OCI-LY7 (cell line): ENCODE data around the gene CRTAC1. TPM values are rescaled to one million over a fixed set of nuclear protein-coding genes. Genes with fewer than 3 reads are reported as not detected.

Experiments
- BruUV-seq: library from RNA; stranded (reverse); fragments of 400-500 nt; replicated peaks from 2 replicates; lab custom pipeline; 2021; lab: Mats Ljungman, UMichigan
- CTCF ChIA-PET: fragments of 300-600 bp; sonication (Branson Sonifier 250); formaldehyde crosslinking; loops from one replicate; lab custom pipeline; 2022; ENCODE audit warnings: antibody characterized with exemption; ENCODE audit not compliant: unreplicated experiment; lab: Charles Lee
- POLR2A ChIA-PET: fragments of 300-600 bp; sonication (Branson Sonifier 250); formaldehyde crosslinking; loops from one replicate; lab custom pipeline; 2022; ENCODE audit warnings: antibody characterized with exemption; lab: Charles Lee
- DNase-seq: peaks from one replicate; pipeline ENCODE4 v3.0.0-alpha.2; 2015; ENCODE audit warnings: low spot score
- H2AFZ ChIP-seq: fragments of 200-600 bp; sonication (generic), shearing (Covaris generic); 2 replicates; pipeline ENCODE4 v1.6.1; 2014; ENCODE audit warnings: mild to moderate bottlenecking, antibody characterized with exemption, low read length, moderate library complexity
- H3K27ac ChIP-seq: fragments of 200-600 bp; sonication (generic); 2 replicates; pipeline ENCODE4 v1.5.1; 2014; ENCODE audit warnings: mixed run types, low read depth, mild to moderate bottlenecking, moderate library complexity, low read length, inconsistent platforms; ENCODE audit not compliant: poor library complexity, severe bottlenecking
- H3K36me3 ChIP-seq: fragments of 200-600 bp; sonication (generic); 2 replicates; pipeline ENCODE4 v1.6.1; 2014; ENCODE audit warnings: mild to moderate bottlenecking, antibody characterized with exemption, low read length, moderate library complexity, mixed read lengths; ENCODE audit not compliant: insufficient read depth
- H3K4me1 ChIP-seq: fragments of 200-600 bp; sonication (generic); 2 replicates; pipeline ENCODE4 v1.5.1; 2014; ENCODE audit warnings: mild to moderate bottlenecking, low read length; ENCODE audit not compliant: insufficient read depth, poor library complexity, severe bottlenecking
- H3K4me2 ChIP-seq: fragments of 200-600 bp; sonication (generic); 2 replicates; pipeline ENCODE4 v1.6.1; 2014; ENCODE audit warnings: mild to moderate bottlenecking, low read length
- H3K4me3 ChIP-seq: fragments of 200-600 bp; sonication (generic); 2 replicates; pipeline ENCODE4 v1.5.1; 2014; ENCODE audit warnings: mild to moderate bottlenecking, low read depth, low read length; ENCODE audit not compliant: poor library complexity, severe bottlenecking
- H3K79me2 ChIP-seq: fragments of 200-600 bp; sonication (generic); 2 replicates; pipeline ENCODE4 v1.6.1; 2016; ENCODE audit warnings: low read depth, mild to moderate bottlenecking, low read length, moderate library complexity, mixed read lengths; ENCODE audit not compliant: insufficient read depth
- H3K9me2 ChIP-seq: fragments of 200-600 bp; sonication (generic); 2 replicates; pipeline ENCODE4 v1.6.1; 2016; ENCODE audit warnings: mild to moderate bottlenecking, low read length, mixed read lengths; ENCODE audit not compliant: insufficient read depth
- H3K9me3 ChIP-seq: fragments of 200-600 bp; sonication (generic); 2 replicates; pipeline ENCODE4 v1.6.1; 2014; ENCODE audit warnings: mild to moderate bottlenecking, mixed run types, low read length, mixed read lengths
- H4K20me1 ChIP-seq: fragments of 200-600 bp; sonication (generic); 2 replicates; pipeline ENCODE4 v1.6.1; 2014; ENCODE audit warnings: mild to moderate bottlenecking, antibody characterized with exemption, low read length, moderate library complexity, mixed read lengths; ENCODE audit not compliant: insufficient read depth
- EZH2phosphoT487 ChIP-seq: fragments of 200-600 bp; sonication (generic); IDR thresholded peaks from 2 replicates; pipeline ENCODE4 v1.6.1; 2018; ENCODE audit warnings: low read depth, borderline replicate concordance, mild to moderate bottlenecking, mixed run types, antibody characterized with exemption, low read length, moderate library complexity, mixed read lengths
- intact Hi-C: fragments of 100-400 bp; cut with micrococcal nuclease; formaldehyde crosslinking; loops from one replicate; pipeline ENCODE4 v1.10.0; 2022; ENCODE audit not compliant: unreplicated experiment
- total RNA-seq, 2 experiments: library from RNA; depleted of rRNA in 1 of 2; stranded (reverse); fragments of >200 nt in 1 of 2; shearing (Covaris generic) in 1 of 2; gene quantifications; 2 replicates each; pipeline ENCODE4 v1.2.3, GENCODE V29; 2014 to 2022
- TF ChIP-seq, protein P1 (sequence below): fragments of 200-600 bp; sonication (generic); conservative IDR thresholded peaks from 2 replicates; pipeline ENCODE4 v1.5.1; 2014; ENCODE audit warnings: mild to moderate bottlenecking, antibody characterized with exemption, low read length, moderate library complexity, mixed read lengths

Gene CRTAC1
- total RNA-seq, 2 experiments from 2014 or later, result not detected

- Histone ChIP-seq H3K79me2 (no peaks in the 10 kb centered on the region), H4K20me1 (no peaks in the 10 kb centered on the region), H2AFZ (no peak overlapping the region), H3K27ac (no peak overlapping the region), H3K4me2 (no peak overlapping the region), H3K36me3 (no peaks in the 10 kb centered on the region), H3K4me3 (no peak overlapping the region), H3K4me1 (no peaks in the 10 kb centered on the region), H3K9me3 (no peaks in the 10 kb centered on the region), H3K9me2 (no peaks in the 10 kb centered on the region)
- TF ChIP-seq EZH2phosphoT487, result no peak
- TF ChIP-seq, protein P1, sequence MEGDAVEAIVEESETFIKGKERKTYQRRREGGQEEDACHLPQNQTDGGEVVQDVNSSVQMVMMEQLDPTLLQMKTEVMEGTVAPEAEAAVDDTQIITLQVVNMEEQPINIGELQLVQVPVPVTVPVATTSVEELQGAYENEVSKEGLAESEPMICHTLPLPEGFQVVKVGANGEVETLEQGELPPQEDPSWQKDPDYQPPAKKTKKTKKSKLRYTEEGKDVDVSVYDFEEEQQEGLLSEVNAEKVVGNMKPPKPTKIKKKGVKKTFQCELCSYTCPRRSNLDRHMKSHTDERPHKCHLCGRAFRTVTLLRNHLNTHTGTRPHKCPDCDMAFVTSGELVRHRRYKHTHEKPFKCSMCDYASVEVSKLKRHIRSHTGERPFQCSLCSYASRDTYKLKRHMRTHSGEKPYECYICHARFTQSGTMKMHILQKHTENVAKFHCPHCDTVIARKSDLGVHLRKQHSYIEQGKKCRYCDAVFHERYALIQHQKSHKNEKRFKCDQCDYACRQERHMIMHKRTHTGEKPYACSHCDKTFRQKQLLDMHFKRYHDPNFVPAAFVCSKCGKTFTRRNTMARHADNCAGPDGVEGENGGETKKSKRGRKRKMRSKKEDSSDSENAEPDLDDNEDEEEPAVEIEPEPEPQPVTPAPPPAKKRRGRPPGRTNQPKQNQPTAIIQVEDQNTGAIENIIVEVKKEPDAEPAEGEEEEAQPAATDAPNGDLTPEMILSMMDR, result no peak
- POLR2A ChIA-PET, result no interaction called here
- no TSS peak for BruUV-seq
- CTCF ChIA-PET, result no interaction called here
- no peak for DNase-seq
- intact Hi-C loops, result no loop called here
These were observed 137.9 kb downstream of the CRTAC1 start for GRCh38 chr10:97892506-97892905.

DNA sequence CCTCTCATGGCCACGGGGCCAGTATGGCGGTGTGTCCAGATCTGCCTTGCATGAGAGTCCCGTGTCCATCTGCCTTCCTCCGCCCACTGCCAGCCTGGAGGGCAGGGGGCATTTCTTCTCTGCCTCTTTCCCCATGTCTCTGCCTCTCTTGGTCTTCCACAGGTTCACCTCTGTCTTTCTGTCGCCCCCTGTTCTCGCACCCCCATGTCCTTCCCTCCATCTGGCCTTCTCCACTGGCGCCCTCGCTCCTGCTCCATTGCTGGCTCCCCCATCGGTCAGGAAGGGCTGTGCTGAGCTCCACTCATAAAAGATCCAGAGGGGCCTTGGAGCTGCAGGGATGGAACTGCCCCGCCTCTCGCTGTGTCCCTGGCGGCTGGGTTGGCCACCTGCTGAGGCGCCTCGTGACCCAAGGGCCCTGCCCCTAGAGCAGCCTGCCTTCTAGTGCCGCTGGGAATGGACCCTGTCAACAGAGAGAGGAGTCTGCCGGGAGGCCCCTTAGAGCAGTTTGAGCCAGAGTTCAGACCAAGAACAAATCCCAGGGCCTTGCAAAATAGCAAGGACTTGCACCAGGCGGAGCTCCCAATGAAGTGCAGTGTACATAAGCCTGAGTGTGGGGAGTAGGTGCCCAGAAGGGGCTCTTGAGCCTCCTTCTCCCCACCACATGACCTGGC lies 138.8 kb downstream of the CRTAC1 start:
- intact Hi-C loops, result no loop called here
- H3K27ac ChIP-seq, result no peak overlapping the region
- H3K79me2 ChIP-seq, result no peaks in the 10 kb centered on the region
- POLR2A ChIA-PET, result no interaction called here
- no peak overlapping the region for H3K4me2 ChIP-seq
- TF ChIP-seq, protein P1, result no peak
- no peak for TF ChIP-seq EZH2phosphoT487
- no TSS peak for BruUV-seq
- no peaks in the 10 kb centered on the region for H3K9me2 ChIP-seq
- no peak overlapping the region for H3K4me3 ChIP-seq
- no peak for DNase-seq
- no peaks in the 10 kb centered on the region for H3K9me3 ChIP-seq
- no peaks in the 10 kb centered on the region for H4K20me1 ChIP-seq
- no peaks in the 10 kb centered on the region for H3K4me1 ChIP-seq
- no peak overlapping the region for H2AFZ ChIP-seq
- CTCF ChIA-PET, result no interaction called here
- no peaks in the 10 kb centered on the region for H3K36me3 ChIP-seq

GRCh38 chr10:97889461-97890265 lies 140.8 kb downstream of the CRTAC1 start:
- no peaks in the 10 kb centered on the region for H3K79me2 ChIP-seq
- ChIA-PET CTCF (no interaction called here), POLR2A (no interaction called here)
- intact Hi-C loops, result no loop called here
- no peak for TF ChIP-seq EZH2phosphoT487
- TF ChIP-seq, protein P1, result no peak
- no peak overlapping the region for H3K4me2 ChIP-seq
- H2AFZ ChIP-seq, result no peak overlapping the region
- no peak overlapping the region for H3K4me3 ChIP-seq
- H3K9me3 ChIP-seq, result no peaks in the 10 kb centered on the region
- no peak for DNase-seq
- H4K20me1 ChIP-seq, result no peaks in the 10 kb centered on the region
- no peaks in the 10 kb centered on the region for H3K4me1 ChIP-seq
- no peaks in the 10 kb centered on the region for H3K9me2 ChIP-seq
- no TSS peak for BruUV-seq
- no peaks in the 10 kb centered on the region for H3K36me3 ChIP-seq
- no peak overlapping the region for H3K27ac ChIP-seq
